ENCODE results near the gene ARHGEF2. TPM values are rescaled to one million over a fixed set of nuclear protein-coding genes. Genes with fewer than 3 reads are reported as not detected.

ARHGEF2 gene
- total RNA-seq, 1 experiment from 2014 or later, result 90.1 TPM

DNA sequence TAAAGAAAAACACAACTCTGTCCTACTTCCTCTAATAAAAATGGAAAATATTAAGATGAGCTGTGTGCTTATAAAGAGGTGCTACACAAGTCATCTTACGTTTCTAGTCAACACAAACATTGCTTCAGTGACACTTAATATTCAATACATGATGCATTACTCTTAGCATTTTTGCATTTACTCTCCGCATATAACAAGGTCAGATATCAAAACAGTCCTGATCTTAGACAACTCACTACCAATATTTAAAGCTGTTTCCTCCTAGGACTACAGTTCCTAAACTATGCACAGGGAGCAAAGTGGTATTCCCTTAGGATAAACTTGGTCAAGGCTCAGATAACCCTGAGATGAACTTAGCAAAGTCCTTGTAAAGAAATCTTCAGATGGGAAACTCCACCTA lies 79.5 kb downstream of the ARHGEF2 start:
- ChIA-PET POLR2A (interaction anchor here (1.2 kb wide), 1 partner anchor 36 kb away, joined by 5 read pairs; the partner anchor contains the start of gene KHDC4), RAD21 (ENCODE audit: low non-redundant PET in 1 of 2, low total read pairs in 2 of 2, uncharacterized antibody in 2 of 2, unreplicated experiment in 2 of 2) (no interaction called here), CTCF (no interaction called here)
- H3K27ac ChIP-seq (ENCODE audit: low read depth, low read length), result no peak overlapping the region
- H3K27me3 ChIP-seq (ENCODE audit: insufficient read depth, low read length), result no peaks in the 10 kb centered on the region
- peaks cover 13% of the 10 kb centered on the region; the same call in 1 of the 2 replicates for H3K79me2 ChIP-seq (ENCODE audit: insufficient read depth, low read length)
- H3K4me1 ChIP-seq (ENCODE audit: control insufficient read depth in 1 of 2, insufficient read depth in 2 of 2, low read length in 2 of 2), result peaks cover 3 to 15% of the 10 kb centered on the region in 2 experiments
- no peak overlapping the region for H3K4me2 ChIP-seq (ENCODE audit: low read length)
- intact Hi-C loops (cut with micrococcal nuclease), result no loop called here
- BruUV-seq (replicated peaks), result no TSS peak
- ATAC-seq (no peak), DNase-seq (ENCODE audit: low read depth, low spot score) (no peak)
- H3K4me3 ChIP-seq (replicated peaks in 1 of 2; ENCODE audit: low read depth in 1 of 2, low read length in 2 of 2), result no peak overlapping the region
- no peak overlapping the region for H2AFZ ChIP-seq (ENCODE audit: low read depth, low read length, poor library complexity, severe bottlenecking)
- H3K9me2 ChIP-seq (ENCODE audit: insufficient read depth), result no peaks in the 10 kb centered on the region
- no peak overlapping the region for H3K9ac ChIP-seq (ENCODE audit: low read length)
- peaks cover 5% of the 10 kb centered on the region; the same call in 1 of the 2 replicates for H4K20me1 ChIP-seq (ENCODE audit: insufficient read depth)
- no peaks in the 10 kb centered on the region for H3K9me3 ChIP-seq (ENCODE audit: control insufficient read depth in 1 of 2, insufficient read depth in 1 of 2, low read depth in 1 of 2, low read length in 2 of 2)
- TF ChIP-seq CEBPB (IDR thresholded peaks at IDR 0.05; ENCODE audit: low read depth) (no peak), ELF1 (IDR thresholded peaks at IDR 0.05; ENCODE audit: borderline replicate concordance, low read depth) (no peak), ZNF274 (IDR thresholded peaks at IDR 0.05; ENCODE audit: low read depth, low read length) (no peak), POLR2AphosphoS5 (IDR thresholded peaks at IDR 0.05; ENCODE audit: low read depth, low read length) (no peak)
- peaks cover 38 to 39% of the 10 kb centered on the region in 2 experiments; a peak in 3 of 4 replicates for H3K36me3 ChIP-seq (ENCODE audit: control insufficient read depth in 1 of 2, insufficient read depth in 2 of 2, low read length in 2 of 2)

DNA sequence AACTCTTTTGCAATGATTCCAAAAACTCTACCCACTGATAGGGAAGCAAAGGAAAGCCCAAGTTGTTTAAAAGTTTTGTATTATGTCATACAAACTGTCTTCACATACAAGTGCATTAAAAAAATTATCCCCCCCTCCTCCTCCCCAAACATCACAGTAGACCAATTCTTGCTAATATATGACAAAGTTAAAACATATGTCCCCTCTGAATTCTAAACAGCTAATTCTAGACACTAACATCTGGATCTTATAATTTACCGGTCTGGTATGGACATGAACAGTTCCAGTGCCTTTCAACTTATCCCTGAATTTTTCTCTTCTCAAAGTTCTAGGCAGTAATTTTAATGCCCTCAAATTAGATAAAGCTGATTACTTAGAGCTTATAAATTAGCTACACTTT lies 80.6 kb downstream of the ARHGEF2 start:
- no peak overlapping the region for H3K4me2 ChIP-seq (ENCODE audit: low read length)
- intact Hi-C loops (cut with micrococcal nuclease), result no loop called here
- peaks cover 15 to 27% of the 10 kb centered on the region in 2 experiments for H3K4me1 ChIP-seq (ENCODE audit: control insufficient read depth in 1 of 2, insufficient read depth in 2 of 2, low read length in 2 of 2)
- POLR2A ChIA-PET, result interaction anchor here (1.2 kb wide), 1 partner anchor 37 kb away, joined by 5 read pairs; the partner anchor contains the start of gene KHDC4
- no peak overlapping the region for H2AFZ ChIP-seq (ENCODE audit: low read depth, low read length, poor library complexity, severe bottlenecking)
- H3K9ac ChIP-seq (ENCODE audit: low read length), result no peak overlapping the region
- no peak for ATAC-seq
- peaks cover 9% of the 10 kb centered on the region; the same call in 1 of the 2 replicates for H3K79me2 ChIP-seq (ENCODE audit: insufficient read depth, low read length)
- H3K9me3 ChIP-seq (ENCODE audit: control insufficient read depth in 1 of 2, insufficient read depth in 1 of 2, low read depth in 1 of 2, low read length in 2 of 2), result no peaks in the 10 kb centered on the region
- DNase-seq (ENCODE audit: low read depth, low spot score), result no peak
- no peaks in the 10 kb centered on the region for H3K9me2 ChIP-seq (ENCODE audit: insufficient read depth)
- no peak overlapping the region for H3K4me3 ChIP-seq (replicated peaks in 1 of 2; ENCODE audit: low read depth in 1 of 2, low read length in 2 of 2)
- RAD21 ChIA-PET (ENCODE audit: low non-redundant PET in 1 of 2, low total read pairs in 2 of 2, uncharacterized antibody in 2 of 2, unreplicated experiment in 2 of 2), result no interaction called here
- H3K27ac ChIP-seq (ENCODE audit: low read depth, low read length), result no peak overlapping the region
- peaks cover 30 to 33% of the 10 kb centered on the region in 2 experiments; a peak in 3 of 4 replicates for H3K36me3 ChIP-seq (ENCODE audit: control insufficient read depth in 1 of 2, insufficient read depth in 2 of 2, low read length in 2 of 2)
- H3K27me3 ChIP-seq (ENCODE audit: insufficient read depth, low read length), result no peaks in the 10 kb centered on the region
- H4K20me1 ChIP-seq (ENCODE audit: insufficient read depth), result peaks cover 5% of the 10 kb centered on the region; the same call in 1 of the 2 replicates
- CTCF ChIA-PET, result no interaction called here
- no TSS peak for BruUV-seq (replicated peaks)
- TF ChIP-seq, protein P1, sequence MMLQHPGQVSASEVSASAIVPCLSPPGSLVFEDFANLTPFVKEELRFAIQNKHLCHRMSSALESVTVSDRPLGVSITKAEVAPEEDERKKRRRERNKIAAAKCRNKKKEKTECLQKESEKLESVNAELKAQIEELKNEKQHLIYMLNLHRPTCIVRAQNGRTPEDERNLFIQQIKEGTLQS (IDR thresholded peaks at IDR 0.05), result no peak
- TF ChIP-seq, protein P2, sequence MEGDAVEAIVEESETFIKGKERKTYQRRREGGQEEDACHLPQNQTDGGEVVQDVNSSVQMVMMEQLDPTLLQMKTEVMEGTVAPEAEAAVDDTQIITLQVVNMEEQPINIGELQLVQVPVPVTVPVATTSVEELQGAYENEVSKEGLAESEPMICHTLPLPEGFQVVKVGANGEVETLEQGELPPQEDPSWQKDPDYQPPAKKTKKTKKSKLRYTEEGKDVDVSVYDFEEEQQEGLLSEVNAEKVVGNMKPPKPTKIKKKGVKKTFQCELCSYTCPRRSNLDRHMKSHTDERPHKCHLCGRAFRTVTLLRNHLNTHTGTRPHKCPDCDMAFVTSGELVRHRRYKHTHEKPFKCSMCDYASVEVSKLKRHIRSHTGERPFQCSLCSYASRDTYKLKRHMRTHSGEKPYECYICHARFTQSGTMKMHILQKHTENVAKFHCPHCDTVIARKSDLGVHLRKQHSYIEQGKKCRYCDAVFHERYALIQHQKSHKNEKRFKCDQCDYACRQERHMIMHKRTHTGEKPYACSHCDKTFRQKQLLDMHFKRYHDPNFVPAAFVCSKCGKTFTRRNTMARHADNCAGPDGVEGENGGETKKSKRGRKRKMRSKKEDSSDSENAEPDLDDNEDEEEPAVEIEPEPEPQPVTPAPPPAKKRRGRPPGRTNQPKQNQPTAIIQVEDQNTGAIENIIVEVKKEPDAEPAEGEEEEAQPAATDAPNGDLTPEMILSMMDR (IDR thresholded peaks at IDR 0.05 in 2 of 3, conservative IDR thresholded peaks at IDR 0.05 in 1 of 3; ENCODE audit: borderline replicate concordance in 1 of 3, insufficient read depth in 1 of 3, low read depth in 2 of 3, low read length in 2 of 3), result no peak
- no peak for TF ChIP-seq YY1 (IDR thresholded peaks at IDR 0.05; ENCODE audit: extremely low read depth, insufficient replicate concordance, low read depth, low read length)
- TF ChIP-seq ZNF274 (IDR thresholded peaks at IDR 0.05; ENCODE audit: low read depth, low read length), result no peak
- TF ChIP-seq, protein P3, sequence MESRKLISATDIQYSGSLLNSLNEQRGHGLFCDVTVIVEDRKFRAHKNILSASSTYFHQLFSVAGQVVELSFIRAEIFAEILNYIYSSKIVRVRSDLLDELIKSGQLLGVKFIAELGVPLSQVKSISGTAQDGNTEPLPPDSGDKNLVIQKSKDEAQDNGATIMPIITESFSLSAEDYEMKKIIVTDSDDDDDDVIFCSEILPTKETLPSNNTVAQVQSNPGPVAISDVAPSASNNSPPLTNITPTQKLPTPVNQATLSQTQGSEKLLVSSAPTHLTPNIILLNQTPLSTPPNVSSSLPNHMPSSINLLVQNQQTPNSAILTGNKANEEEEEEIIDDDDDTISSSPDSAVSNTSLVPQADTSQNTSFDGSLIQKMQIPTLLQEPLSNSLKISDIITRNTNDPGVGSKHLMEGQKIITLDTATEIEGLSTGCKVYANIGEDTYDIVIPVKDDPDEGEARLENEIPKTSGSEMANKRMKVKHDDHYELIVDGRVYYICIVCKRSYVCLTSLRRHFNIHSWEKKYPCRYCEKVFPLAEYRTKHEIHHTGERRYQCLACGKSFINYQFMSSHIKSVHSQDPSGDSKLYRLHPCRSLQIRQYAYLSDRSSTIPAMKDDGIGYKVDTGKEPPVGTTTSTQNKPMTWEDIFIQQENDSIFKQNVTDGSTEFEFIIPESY (IDR thresholded peaks at IDR 0.05; ENCODE audit: extremely low read depth, insufficient replicate concordance, low read length), result no peak
- TF ChIP-seq RAD21 (IDR thresholded peaks at IDR 0.05; ENCODE audit: low read depth), result no peak
- TF ChIP-seq CEBPB (IDR thresholded peaks at IDR 0.05; ENCODE audit: low read depth), result no peak
- no peak for TF ChIP-seq POLR2AphosphoS5 (IDR thresholded peaks at IDR 0.05; ENCODE audit: low read depth, low read length)
- no peak for TF ChIP-seq ZFX (IDR thresholded peaks at IDR 0.05)
- TF ChIP-seq JUND (IDR thresholded peaks at IDR 0.05), result no peak
- TF ChIP-seq ELF1 (IDR thresholded peaks at IDR 0.05; ENCODE audit: borderline replicate concordance, low read depth), result no peak
- TF ChIP-seq, protein P4, sequence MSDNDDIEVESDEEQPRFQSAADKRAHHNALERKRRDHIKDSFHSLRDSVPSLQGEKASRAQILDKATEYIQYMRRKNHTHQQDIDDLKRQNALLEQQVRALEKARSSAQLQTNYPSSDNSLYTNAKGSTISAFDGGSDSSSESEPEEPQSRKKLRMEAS (IDR thresholded peaks at IDR 0.05), result no peak
- TF ChIP-seq SP1 (IDR thresholded peaks at IDR 0.05; ENCODE audit: low read depth), result no peak
- no peak for TF ChIP-seq CBX3 (IDR thresholded peaks at IDR 0.05; ENCODE audit: low read depth)
- TF ChIP-seq SIN3A (IDR thresholded peaks at IDR 0.05; ENCODE audit: low read depth), result no peak
